Smooth muscle cell (in vitro differentiated cells): ENCODE data around the gene TPMT. TPM values are rescaled to one million over a fixed set of nuclear protein-coding genes. Genes with fewer than 3 reads are reported as not detected.

Source experiments
- DNase-seq: peaks from one replicate; lab custom pipeline; 2025; ENCODE audit not compliant: unreplicated experiment; lab: John Stamatoyannopoulos, UW
- H2AFZ ChIP-seq: fragments of 200-600 bp; sonication (generic); 2 replicates; pipeline ENCODE4 v1.6.0; 2016; ENCODE audit warnings: antibody characterized with exemption, low read depth, mild to moderate bottlenecking
- H3F3A ChIP-seq: fragments of 200-600 bp; sonication (generic); 2 replicates; pipeline ENCODE4 v1.6.0; 2017; ENCODE audit warnings: antibody characterized with exemption, low read depth
- H3K27ac ChIP-seq: fragments of 200-600 bp; sonication (generic); 2 replicates; pipeline ENCODE4 v1.5.1; 2016; ENCODE audit warnings: low read depth, mild to moderate bottlenecking
- H3K27me3 ChIP-seq: fragments of 200-600 bp; sonication (generic); 2 replicates; pipeline ENCODE4 v1.6.1; 2016; ENCODE audit warnings: low read depth, mild to moderate bottlenecking
- H3K36me3 ChIP-seq: fragments of 200-600 bp; sonication (generic); 2 replicates; pipeline ENCODE4 v1.5.1; 2016; ENCODE audit warnings: low read depth
- H3K4me1 ChIP-seq: fragments of 200-600 bp; sonication (generic); 2 replicates; pipeline ENCODE4 v1.5.1; 2016; ENCODE audit warnings: low read depth
- H3K4me2 ChIP-seq: fragments of 200-600 bp; sonication (generic); 2 replicates; pipeline ENCODE4 v1.6.0; 2016; ENCODE audit warnings: mild to moderate bottlenecking
- H3K4me3 ChIP-seq: fragments of 200-600 bp; sonication (generic); 2 replicates; pipeline ENCODE4 v1.5.1; 2016; ENCODE audit warnings: mild to moderate bottlenecking
- H3K79me2 ChIP-seq: fragments of 200-600 bp; sonication (generic); 2 replicates; pipeline ENCODE4 v1.6.0; 2016; ENCODE audit warnings: low read depth, mild to moderate bottlenecking
- H3K9ac ChIP-seq: fragments of 200-600 bp; sonication (generic); 2 replicates; pipeline ENCODE4 v1.6.0; 2016; ENCODE audit warnings: low read depth
- H3K9me3 ChIP-seq: fragments of 200-600 bp; sonication (generic); replicated peaks from 2 replicates; pipeline ENCODE4 v1.5.1; 2016; ENCODE audit warnings: low read depth
- H4K20me1 ChIP-seq: fragments of 200-600 bp; sonication (generic); 2 replicates; pipeline ENCODE4 v1.6.0; 2016; ENCODE audit warnings: low read depth
- WGBS: methylation state at CpG from one replicate; pipeline ENCODE4 v1.1.7; 2016; ENCODE audit warnings: low lambda C conversion rate; 5-methylcytosine and 5-hydroxymethylcytosine counted together
- polyA plus RNA-seq: library from polyadenylated mRNA; unstranded; fragments of >200 nt; fragmentation: Nextera tagmentation; extraction: Ambion mirVana; gene quantifications from 2 replicates; pipeline ENCODE4 v1.2.1, GENCODE V29; 2016
- total RNA-seq: library from RNA; depleted of rRNA; stranded (reverse); fragments of >200 nt; gene quantifications from 2 replicates; pipeline ENCODE4 v1.2.3, GENCODE V29; 2014
- TF ChIP-seq, protein P1 (sequence below): fragments of 200-600 bp; sonication (generic); IDR thresholded peaks from 2 replicates; pipeline ENCODE4 v1.5.1; 2017; ENCODE audit warnings: borderline replicate concordance, mild to moderate bottlenecking, antibody characterized with exemption; ENCODE audit not compliant: insufficient read depth, poor library complexity, severe bottlenecking

The TPMT gene
- total and polyA plus RNA-seq, 2 experiments from 2014 or later: 4.9 to 9.6 TPM

DNA sequence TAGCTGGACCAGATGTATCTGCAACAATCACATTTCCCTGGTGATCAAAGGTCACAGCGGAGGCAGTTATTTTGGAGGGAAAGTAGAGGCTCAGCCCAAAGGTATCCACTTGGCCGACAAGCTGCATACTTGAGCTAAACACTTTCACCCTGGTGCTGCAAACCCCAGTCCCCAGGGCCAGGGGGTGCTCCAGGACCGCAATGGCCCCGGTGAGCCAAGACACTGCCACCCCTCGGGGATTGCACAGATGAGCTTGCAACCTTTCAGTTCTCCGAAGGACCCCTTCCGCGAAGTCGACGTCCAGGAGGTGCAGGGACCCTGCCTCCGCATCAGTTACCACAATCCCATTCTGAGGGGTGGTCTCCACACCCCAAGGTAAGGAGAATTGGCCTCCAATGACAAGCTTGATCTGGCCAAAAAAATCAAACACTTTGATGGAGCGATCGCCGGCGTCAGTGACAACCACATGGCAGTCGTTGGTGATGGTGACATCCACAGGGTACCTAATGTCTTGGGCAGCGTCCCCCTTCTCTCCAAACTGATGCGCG is 33.2 kb downstream of the TPMT start:
- Histone ChIP-seq H3K9ac (no peak overlapping the region), H3K79me2 (no peaks in the 10 kb centered on the region), H3K9me3 (no peaks in the 10 kb centered on the region), H3K4me2 (no peak overlapping the region), H2AFZ (no peak overlapping the region), H3K4me3 (no peak overlapping the region), H4K20me1 (no peaks in the 10 kb centered on the region), H3F3A (no peaks in the 10 kb centered on the region), H3K4me1 (no peaks in the 10 kb centered on the region), H3K27me3 (no peaks in the 10 kb centered on the region), H3K27ac (no peak overlapping the region), H3K36me3 (no peaks in the 10 kb centered on the region)
- TF ChIP-seq, protein P1, sequence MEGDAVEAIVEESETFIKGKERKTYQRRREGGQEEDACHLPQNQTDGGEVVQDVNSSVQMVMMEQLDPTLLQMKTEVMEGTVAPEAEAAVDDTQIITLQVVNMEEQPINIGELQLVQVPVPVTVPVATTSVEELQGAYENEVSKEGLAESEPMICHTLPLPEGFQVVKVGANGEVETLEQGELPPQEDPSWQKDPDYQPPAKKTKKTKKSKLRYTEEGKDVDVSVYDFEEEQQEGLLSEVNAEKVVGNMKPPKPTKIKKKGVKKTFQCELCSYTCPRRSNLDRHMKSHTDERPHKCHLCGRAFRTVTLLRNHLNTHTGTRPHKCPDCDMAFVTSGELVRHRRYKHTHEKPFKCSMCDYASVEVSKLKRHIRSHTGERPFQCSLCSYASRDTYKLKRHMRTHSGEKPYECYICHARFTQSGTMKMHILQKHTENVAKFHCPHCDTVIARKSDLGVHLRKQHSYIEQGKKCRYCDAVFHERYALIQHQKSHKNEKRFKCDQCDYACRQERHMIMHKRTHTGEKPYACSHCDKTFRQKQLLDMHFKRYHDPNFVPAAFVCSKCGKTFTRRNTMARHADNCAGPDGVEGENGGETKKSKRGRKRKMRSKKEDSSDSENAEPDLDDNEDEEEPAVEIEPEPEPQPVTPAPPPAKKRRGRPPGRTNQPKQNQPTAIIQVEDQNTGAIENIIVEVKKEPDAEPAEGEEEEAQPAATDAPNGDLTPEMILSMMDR: no peak
- WGBS: 90% methylated on average over 19 of the region's 19 CpGs
- no peak for DNase-seq

DNA sequence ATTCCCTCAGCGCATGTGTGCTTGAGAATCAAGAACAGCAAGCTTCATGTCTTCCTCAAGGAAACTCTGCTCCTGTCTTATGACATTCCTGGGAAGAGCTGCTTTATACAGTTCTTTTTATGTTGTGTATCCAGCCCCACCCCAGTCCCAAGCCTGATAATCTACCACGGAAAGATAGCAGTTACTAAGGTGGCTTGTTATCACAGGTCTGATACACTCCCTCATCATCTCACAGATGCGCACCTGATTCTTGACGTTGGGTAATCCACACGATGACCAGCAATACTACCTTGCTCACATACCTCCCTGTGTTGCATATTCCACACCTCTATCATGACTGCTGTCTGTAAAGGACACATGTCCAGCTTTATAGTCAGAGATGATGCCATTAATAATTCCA is 35.6 kb downstream of the TPMT start:
- WGBS: 93% methylated on average over 5 of the region's 5 CpGs
- Histone ChIP-seq H3K27ac (no peak overlapping the region), H3K79me2 (no peaks in the 10 kb centered on the region), H2AFZ (no peak overlapping the region), H3K36me3 (no peaks in the 10 kb centered on the region), H3K4me2 (no peak overlapping the region), H4K20me1 (no peaks in the 10 kb centered on the region), H3K9ac (no peak overlapping the region), H3K27me3 (no peaks in the 10 kb centered on the region), H3K4me1 (no peaks in the 10 kb centered on the region), H3K4me3 (no peak overlapping the region), H3K9me3 (no peaks in the 10 kb centered on the region), H3F3A (no peaks in the 10 kb centered on the region)
- TF ChIP-seq, protein P1: no peak
- DNase-seq: no peak

DNA sequence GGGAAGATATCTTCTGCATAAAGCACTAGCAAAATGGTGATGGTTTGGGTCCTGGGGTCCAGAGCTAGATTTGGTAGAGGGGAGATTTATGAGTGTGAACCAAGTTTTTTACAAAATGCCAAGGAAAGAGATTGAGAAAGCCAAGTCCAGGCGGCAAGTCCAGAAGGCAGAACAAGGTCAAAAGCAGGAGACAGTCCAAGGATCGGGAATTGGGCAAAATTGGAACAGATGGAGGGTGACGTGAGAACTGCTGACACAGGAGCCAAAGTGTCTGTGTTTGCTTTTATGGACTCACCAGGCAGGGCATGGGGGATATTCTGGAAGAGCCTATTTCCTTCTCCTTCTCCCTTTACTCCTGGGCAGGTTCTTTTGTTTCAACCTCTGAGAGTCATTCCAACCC is 36.5 kb downstream of the TPMT start:
- no peak overlapping the region for H3K27ac ChIP-seq
- H2AFZ ChIP-seq: no peak overlapping the region
- no peak overlapping the region for H3K4me2 ChIP-seq
- no peaks in the 10 kb centered on the region for H4K20me1 ChIP-seq
- H3K9me3 ChIP-seq: no peaks in the 10 kb centered on the region
- no peaks in the 10 kb centered on the region for H3K79me2 ChIP-seq
- H3K36me3 ChIP-seq: no peaks in the 10 kb centered on the region
- no peak overlapping the region for H3K9ac ChIP-seq
- TF ChIP-seq, protein P1: no peak
- no peak overlapping the region for H3K4me3 ChIP-seq
- H3F3A ChIP-seq: no peaks in the 10 kb centered on the region
- DNase-seq: no peak
- H3K27me3 ChIP-seq: no peaks in the 10 kb centered on the region
- H3K4me1 ChIP-seq: no peaks in the 10 kb centered on the region
- WGBS: 67% methylated on average over 3 of the region's 3 CpGs

DNA sequence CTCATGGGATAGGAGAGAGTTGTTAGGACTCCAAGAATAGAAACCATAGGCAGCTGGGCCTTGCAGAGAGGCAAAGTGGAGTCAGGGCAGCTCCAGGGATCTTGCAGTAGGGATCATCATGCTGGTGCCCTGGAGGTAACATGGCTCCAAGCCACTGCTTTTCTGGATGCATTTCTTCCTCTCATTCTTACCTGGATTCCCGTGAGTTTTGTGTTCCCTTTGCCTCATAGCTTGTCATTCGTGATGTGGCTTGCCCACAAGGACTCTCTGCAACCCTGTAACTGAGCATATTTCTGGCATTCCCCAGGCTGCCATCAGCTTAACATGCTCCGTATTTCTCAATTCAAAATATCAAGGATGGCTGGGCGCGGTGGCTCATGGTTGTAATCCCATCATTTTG is 37.7 kb downstream of the TPMT start:
- H3K36me3 ChIP-seq: no peaks in the 10 kb centered on the region
- 98% methylated on average over 5 of the region's 5 CpGs for WGBS
- H3K4me3 ChIP-seq: no peak overlapping the region
- no peak overlapping the region for H3K9ac ChIP-seq
- no peak overlapping the region for H3K27ac ChIP-seq
- H4K20me1 ChIP-seq: no peaks in the 10 kb centered on the region
- DNase-seq: no peak
- H3K4me2 ChIP-seq: no peak overlapping the region
- no peak overlapping the region for H2AFZ ChIP-seq
- H3K4me1 ChIP-seq: no peaks in the 10 kb centered on the region
- no peaks in the 10 kb centered on the region for H3K27me3 ChIP-seq
- H3K79me2 ChIP-seq: no peaks in the 10 kb centered on the region
- H3K9me3 ChIP-seq: no peaks in the 10 kb centered on the region
- TF ChIP-seq, protein P1: no peak
- H3F3A ChIP-seq: no peaks in the 10 kb centered on the region
